ENCODE results near the gene ANO2. TPM values are rescaled to one million over a fixed set of nuclear protein-coding genes. Genes with fewer than 3 reads are reported as not detected.

Gene ANO2
- total and polyA plus RNA-seq, 2 experiments from 2014 or later, result 0.21 TPM; not detected in 1

- Histone ChIP-seq H3K4me1 (ENCODE audit: low read depth) (peaks cover 14% of the 10 kb centered on the region), H3K27me3 (no peaks in the 10 kb centered on the region), H3K27ac (no peak overlapping the region), H3K9me3 (ENCODE audit: low read depth) (no peaks in the 10 kb centered on the region), H3K4me3 (no peak overlapping the region), H3K36me3 (no peaks in the 10 kb centered on the region)
- TF ChIP-seq, protein P1, sequence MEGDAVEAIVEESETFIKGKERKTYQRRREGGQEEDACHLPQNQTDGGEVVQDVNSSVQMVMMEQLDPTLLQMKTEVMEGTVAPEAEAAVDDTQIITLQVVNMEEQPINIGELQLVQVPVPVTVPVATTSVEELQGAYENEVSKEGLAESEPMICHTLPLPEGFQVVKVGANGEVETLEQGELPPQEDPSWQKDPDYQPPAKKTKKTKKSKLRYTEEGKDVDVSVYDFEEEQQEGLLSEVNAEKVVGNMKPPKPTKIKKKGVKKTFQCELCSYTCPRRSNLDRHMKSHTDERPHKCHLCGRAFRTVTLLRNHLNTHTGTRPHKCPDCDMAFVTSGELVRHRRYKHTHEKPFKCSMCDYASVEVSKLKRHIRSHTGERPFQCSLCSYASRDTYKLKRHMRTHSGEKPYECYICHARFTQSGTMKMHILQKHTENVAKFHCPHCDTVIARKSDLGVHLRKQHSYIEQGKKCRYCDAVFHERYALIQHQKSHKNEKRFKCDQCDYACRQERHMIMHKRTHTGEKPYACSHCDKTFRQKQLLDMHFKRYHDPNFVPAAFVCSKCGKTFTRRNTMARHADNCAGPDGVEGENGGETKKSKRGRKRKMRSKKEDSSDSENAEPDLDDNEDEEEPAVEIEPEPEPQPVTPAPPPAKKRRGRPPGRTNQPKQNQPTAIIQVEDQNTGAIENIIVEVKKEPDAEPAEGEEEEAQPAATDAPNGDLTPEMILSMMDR (IDR thresholded peaks at IDR 0.05; ENCODE audit: low read depth, low read length), result no peak
- no peak for DNase-seq (ENCODE audit: low read depth in 1 of 2, low spot score in 1 of 2)
Measured at GRCh38 chr12:5575232-5575631, 369.8 kb downstream of the ANO2 start.

GRCh38 chr12:5573390-5573789, 371.7 kb downstream of the ANO2 start:
- peaks cover 14% of the 10 kb centered on the region for H3K4me1 ChIP-seq (ENCODE audit: low read depth)
- no peaks in the 10 kb centered on the region for H3K27me3 ChIP-seq
- no peaks in the 10 kb centered on the region for H3K36me3 ChIP-seq
- DNase-seq (ENCODE audit: low read depth in 1 of 2, low spot score in 1 of 2), result peak in 1 of 2 donors; percentile 60
- H3K4me3 ChIP-seq, result no peak overlapping the region
- H3K9me3 ChIP-seq (ENCODE audit: low read depth), result no peaks in the 10 kb centered on the region
- TF ChIP-seq, protein P1 (IDR thresholded peaks at IDR 0.05; ENCODE audit: low read depth, low read length), result no peak
- H3K27ac ChIP-seq, result no peak overlapping the region

GRCh38 chr12:5571115-5571514, 373.9 kb downstream of the ANO2 start:
- Histone ChIP-seq H3K27me3 (no peaks in the 10 kb centered on the region), H3K36me3 (no peaks in the 10 kb centered on the region), H3K4me1 (ENCODE audit: low read depth) (no peaks in the 10 kb centered on the region), H3K4me3 (no peak overlapping the region), H3K27ac (no peak overlapping the region), H3K9me3 (ENCODE audit: low read depth) (no peaks in the 10 kb centered on the region)
- no peak for DNase-seq (ENCODE audit: low read depth in 1 of 2, low spot score in 1 of 2)
- TF ChIP-seq, protein P1 (IDR thresholded peaks at IDR 0.05; ENCODE audit: low read depth, low read length), result no peak

DNA sequence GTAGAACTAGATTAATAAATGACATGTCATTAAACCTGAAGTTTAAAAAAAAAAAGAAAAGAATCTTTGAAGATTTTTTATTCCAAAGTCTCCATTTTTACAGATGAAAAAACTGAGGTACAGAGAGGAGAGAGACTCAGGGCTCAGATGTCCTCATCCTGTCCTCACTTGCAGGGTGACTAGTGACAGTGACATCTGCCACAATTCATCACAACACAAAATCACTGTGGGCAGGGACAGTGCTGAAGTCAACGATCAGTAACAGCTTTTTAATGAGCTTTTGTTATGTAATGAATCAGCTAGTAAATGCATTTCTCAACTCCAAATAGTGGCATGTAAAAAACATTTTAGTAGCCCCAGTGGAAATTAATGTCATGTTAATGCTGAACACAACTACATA, 374.6 kb downstream of the ANO2 start:
- no peaks in the 10 kb centered on the region for H3K36me3 ChIP-seq
- no peak for DNase-seq (ENCODE audit: low read depth in 1 of 2, low spot score in 1 of 2)
- H3K27ac ChIP-seq, result no peak overlapping the region
- TF ChIP-seq, protein P1 (IDR thresholded peaks at IDR 0.05; ENCODE audit: low read depth, low read length), result no peak
- H3K9me3 ChIP-seq (ENCODE audit: low read depth), result no peaks in the 10 kb centered on the region
- H3K4me3 ChIP-seq, result no peak overlapping the region
- no peaks in the 10 kb centered on the region for H3K4me1 ChIP-seq (ENCODE audit: low read depth)
- no peaks in the 10 kb centered on the region for H3K27me3 ChIP-seq

DNA sequence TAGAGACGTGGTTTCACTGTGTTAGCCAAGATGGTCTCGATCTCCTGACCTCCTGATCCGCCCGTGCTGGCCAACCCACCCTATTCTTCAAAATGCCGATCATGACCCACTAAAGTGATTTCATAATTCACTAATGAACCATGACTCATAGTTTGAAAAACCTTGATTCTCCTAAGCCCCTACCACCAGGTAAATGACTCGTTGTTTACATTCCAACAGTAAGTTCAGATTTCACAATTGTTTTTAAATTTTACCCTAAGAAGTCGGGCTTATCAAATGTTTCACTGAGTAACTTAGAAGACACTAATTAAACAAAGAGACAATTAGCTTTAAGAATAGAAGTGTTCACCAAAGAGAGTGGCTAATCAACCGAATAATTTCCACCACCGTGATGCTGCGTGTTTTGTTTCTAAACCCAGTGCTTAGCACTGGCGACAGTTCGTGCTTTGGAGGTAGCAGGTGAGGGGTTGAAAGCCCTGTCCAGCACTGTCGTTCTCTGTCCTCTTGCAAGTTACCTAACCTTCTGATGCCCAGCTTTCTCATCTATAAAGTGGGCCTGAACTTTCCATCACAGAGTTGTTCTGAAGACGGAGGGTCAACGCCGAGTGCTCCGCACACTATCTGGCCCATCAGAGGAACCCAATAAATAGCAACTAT, 376.6 kb downstream of the ANO2 start:
- Histone ChIP-seq H3K4me3 (no peak overlapping the region), H3K9me3 (ENCODE audit: low read depth) (no peaks in the 10 kb centered on the region), H3K4me1 (ENCODE audit: low read depth) (no peaks in the 10 kb centered on the region), H3K27ac (no peak overlapping the region), H3K27me3 (no peaks in the 10 kb centered on the region), H3K36me3 (no peaks in the 10 kb centered on the region)
- DNase-seq (ENCODE audit: low read depth in 1 of 2, low spot score in 1 of 2), result no peak
- TF ChIP-seq, protein P1 (IDR thresholded peaks at IDR 0.05; ENCODE audit: low read depth, low read length), result no peak

All from cardiac muscle cell (in vitro differentiated cells and primary cell).